GM19035 (cell line): ENCODE results near the gene UGT1A6.
"Not testable (repeated sequence)": the region's sequence is repeated elsewhere in the genome, so short reads cannot be mapped to it uniquely, and the experiment has no call there.

Experiments
- ATAC-seq: cut with Tn5 transposase; IDR thresholded peaks from one replicate; pipeline ENCODE4 v1.9.1; 2021; ENCODE audit not compliant: unreplicated experiment

UGT1A6 gene

GRCh38 chr2:233714121-233714520 is 21.4 kb downstream of the UGT1A6 start:
- ATAC-seq, result no peak

DNA sequence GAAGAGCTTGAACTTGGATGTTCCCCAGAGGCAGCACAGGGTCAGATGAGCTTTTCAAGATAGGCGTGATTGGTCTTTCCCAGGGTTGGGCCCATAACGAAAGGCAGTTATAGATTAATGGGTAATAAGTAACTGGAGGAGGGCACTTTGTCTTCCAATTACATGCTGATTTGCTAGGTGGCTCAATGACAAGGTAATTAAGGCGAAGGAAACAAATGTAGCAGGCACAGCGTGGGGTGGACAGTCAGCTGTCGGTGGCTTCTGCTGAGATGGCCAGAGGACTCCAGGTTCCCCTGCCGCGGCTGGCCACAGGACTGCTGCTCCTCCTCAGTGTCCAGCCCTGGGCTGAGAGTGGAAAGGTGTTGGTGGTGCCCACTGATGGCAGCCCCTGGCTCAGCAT is 25.9 kb downstream of the UGT1A6 start, which contains the start of gene UGT1A4:
Gene UGT1A4 (plus strand): TSS at position 185 of the 400 bp plus-strand sequence. CDS start 85 bp downstream, at position 270.
- ATAC-seq, result no peak

DNA sequence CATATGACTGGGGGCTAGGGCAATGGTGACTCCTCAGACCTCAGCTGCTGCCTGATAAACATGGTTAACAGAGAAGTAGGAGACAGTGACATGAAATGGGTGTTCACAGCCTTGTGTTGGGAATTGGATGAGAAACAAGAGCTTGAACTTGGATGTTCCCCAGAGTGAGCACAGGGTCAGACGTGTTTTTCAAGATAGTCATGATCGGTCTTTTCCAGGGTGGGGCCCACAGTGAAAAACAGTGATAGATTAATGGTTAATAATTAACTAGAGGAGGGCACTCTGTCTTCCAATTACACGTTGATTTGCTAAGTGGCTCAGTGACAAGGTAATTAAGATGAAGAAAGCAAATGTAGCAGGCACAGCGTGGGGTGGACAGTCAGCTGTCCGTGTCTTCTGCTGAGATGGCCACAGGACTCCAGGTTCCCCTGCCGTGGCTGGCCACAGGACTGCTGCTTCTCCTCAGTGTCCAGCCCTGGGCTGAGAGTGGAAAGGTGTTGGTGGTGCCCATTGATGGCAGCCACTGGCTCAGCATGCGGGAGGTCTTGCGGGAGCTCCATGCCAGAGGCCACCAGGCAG is 36.1 kb downstream of the UGT1A6 start, which contains the start of gene UGT1A3:
Gene UGT1A3 (plus strand): TSS at position 320 of the 579 bp plus-strand sequence. CDS start 85 bp downstream, at position 405.
- no peak for ATAC-seq

DNA sequence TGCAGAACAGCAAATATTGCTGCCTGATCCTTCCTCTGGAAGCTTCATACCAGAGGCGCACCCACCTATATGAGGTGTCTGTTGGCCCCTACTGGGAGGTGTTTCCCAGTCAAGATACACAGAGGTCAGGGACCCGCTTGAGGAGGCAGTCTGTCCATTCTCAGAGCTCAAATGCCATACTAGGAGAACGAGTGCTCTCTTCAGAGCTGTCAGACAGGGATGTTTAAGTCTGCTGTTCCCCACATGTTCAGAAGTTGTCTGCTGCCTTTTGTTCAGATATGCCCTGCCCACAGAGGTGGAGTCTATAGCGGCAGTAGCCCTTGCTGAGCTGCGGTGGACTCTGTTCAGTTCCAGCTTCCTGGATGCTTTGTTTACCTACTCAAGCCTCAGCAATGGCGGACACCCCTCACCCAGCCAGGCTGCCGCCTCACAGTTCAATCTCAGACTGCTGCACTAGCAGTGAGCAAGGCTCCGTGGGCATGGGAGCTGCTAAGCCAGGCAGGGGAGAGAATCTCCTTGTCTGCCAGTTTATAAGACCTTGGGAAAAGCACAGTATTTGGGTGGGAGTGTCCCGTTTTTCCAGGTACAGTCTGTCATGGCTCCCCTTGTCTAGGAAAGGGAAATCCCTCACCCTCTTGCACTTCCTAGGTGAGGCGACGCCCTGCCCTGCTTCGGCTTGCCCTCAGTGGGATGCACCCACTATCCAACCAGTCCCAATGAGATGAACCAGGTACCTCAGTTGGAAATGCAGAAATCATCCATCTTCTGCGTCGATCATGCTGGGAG is 44.4 kb downstream of the UGT1A6 start:
- not testable (repeated sequence) for ATAC-seq

GRCh38 chr2:233740870-233741269 is 48.2 kb downstream of the UGT1A6 start:
- ATAC-seq, result no peak

DNA sequence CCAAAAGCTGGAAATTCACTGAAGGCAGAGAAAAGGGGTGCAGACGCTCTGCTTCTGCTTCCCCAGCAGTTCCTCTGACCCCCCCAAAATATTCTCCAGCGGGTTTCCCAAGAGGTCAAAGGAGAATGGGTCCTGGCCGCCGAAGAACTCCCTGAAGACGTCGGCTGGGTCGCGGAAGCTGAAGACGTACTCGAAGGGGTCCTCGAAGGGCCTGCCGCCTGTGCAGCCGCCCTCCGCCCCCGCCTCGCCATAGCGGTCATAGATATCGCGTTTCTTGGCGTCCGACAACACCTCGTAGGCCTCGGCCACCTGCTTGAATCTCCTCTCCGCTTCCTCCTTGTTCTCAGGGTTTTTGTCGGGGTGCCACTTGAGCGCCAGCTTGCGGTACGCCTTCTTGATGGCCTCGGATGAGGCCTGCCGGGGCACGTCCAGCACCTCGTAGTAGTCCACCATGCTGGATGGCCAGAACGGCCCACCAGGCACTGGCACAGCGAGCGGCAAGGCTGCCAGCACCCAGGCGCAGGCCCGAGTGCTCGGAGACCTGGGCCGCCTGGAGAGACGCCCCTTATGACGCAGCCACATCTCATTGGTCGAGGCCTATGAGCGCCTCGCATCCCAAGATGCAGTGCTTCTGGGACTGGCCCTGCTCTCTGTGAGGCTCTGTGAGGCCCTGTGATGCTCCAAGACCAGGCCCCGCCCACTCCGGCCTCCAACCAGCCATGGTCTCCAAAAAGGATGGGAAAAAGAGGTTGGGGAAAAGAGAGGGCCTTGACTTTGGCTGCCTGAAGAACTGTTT is 51.0 kb downstream of the UGT1A6 start:
- ATAC-seq, result no peak

DNA sequence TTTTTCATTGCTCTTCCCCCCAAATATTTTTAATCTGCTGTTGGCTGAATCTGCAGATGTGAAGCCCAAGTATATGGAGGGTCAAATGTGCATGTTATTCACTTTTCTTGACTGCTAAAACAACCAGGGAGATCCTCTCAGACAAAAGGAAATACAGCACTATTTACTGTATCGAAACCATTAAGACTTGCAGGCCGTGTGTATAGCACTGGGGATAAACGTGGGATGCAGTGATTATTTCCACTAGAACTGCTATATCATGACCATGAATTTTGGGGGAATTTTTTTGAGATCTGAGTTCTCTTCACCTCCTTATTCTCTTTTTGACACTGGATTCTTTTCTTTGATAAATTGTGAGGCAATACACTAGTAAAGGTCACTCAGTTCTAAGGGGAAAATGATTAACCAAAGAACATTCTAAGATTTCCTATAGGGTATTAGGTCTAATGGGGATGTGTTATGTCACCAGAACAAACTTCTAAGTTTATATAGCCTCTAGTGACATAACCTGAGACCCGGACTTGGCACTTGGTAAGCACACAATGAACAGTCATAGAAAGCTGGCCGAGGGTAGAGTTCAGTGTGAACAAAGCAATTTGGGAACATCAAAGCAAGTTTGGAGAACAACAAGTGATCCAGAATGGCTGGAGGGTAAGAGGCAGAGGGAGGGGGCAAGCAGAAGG is 52.5 kb downstream of the UGT1A6 start:
- ATAC-seq, result no peak

DNA sequence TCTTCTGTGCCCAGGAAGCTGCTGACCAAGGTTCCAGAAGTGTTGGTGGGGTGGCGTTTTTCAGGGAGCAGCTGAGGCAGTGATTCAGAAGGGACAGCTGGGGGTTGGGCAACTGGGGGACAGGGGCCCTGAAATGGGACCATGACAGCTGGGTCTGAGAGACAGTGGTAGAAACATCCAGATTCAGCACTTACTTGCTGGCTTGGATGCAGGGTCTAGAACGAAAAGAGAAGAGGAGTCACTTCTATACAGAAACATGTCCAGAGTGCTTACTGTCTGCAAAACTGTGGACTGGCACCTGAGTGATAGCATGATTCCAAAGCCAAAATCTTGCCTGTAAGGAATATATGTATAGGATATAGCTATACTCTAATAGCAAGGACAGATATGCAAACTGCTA is 53.1 kb downstream of the UGT1A6 start:
- ATAC-seq, result not testable (repeated sequence)

- no peak for ATAC-seq
These were observed 54.0 kb downstream of the UGT1A6 start for GRCh38 chr2:233746475-233747282.

DNA sequence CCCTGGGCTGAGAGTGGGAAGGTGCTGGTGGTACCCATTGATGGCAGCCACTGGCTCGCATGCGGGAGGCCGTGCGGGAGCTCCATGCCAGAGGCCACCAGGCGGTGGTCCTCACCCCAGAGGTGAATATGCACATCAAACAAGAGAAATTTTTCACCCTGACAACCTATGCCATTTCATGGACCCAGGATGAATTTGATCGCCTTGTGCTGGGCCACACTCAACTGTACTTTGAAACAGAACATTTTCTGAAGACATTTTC is 54.5 kb downstream of the UGT1A6 start:
- ATAC-seq, result no peak

GRCh38 chr2:233750689-233751088 is 58.0 kb downstream of the UGT1A6 start:
- ATAC-seq, result not testable (repeated sequence)

- not testable (repeated sequence) for ATAC-seq
These were observed 58.7 kb downstream of the UGT1A6 start for GRCh38 chr2:233751212-233752009.

DNA sequence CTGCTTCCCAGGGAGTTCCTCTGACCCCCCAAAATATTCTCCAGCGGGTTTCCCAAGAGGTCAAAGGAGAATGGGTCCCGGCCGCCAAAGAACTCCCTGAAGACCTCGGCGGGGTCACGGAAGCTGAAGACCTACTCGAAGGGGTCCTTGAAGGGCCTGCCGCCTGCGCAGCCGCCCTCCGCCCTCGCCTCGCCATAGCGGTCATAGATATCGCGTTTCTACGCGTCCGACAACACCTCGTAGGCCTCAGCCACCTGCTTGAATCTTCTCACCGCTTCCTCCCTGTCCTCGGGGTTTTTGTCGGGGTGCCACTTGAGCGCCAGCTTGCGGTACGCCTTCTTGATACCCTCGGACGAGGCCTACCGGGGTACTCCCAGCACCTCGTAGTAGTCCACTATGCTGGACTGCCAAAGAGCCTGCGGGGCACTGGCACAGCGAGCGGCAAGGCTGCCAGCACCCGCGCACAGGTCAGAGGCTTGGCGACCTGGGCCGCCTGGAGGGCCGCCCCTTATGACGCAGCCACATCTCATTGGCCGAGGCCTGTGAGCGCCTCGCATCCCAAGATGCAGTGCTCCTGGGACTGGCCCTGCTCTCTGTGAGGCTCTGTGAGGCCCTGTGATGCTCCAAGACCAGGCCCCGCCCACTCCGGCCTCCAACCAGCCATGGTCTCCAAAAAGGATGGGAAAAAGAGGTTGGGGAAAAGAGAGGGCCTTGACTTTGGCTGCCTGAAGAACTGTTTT is 62.4 kb downstream of the UGT1A6 start:
- ATAC-seq, result no peak

DNA sequence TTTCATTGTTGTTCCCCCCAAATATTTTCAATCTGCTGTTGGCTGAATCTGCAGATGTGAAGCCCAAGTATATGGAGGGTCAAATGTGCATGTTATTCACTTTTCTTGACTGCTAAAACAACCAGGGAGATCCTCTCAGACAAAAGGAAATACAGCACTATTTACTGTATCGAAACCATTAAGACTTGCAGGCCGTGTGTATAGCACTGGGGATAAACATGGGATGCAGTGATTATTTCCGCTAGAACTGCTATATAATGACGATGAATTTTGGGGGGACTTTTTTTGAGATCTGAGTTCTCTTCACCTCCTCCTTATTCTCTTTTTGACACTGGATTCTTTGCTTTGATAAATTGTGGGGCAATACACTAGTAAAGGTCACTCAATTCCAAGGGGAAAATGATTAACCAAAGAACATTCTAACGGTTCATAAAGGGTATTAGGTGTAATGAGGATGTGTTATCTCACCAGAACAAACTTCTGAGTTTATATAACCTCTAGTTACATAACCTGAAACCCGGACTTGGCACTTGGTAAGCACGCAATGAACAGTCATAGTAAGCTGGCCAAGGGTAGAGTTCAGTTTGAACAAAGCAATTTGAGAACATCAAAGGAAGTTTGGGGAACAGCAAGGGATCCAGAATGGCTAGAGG is 63.9 kb downstream of the UGT1A6 start:
- ATAC-seq, result no peak

DNA sequence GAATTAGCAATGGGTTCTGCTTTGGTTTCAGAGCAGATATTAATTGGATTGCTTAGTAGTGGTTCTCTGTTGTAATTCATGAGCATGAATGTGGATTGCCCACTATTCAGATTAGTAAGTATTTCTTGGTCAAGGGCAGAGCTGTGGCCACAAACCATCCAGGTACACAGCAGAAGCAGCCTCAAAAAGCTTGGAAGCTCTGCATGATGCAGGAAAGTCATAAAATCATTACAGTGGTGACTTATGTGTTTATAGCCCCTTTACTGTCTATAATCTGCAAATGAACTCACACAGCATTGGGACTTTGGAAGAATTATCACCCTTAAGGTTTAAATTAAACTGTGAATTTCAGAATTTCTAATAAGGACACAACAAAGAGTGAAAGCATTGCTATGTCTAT is 65.5 kb downstream of the UGT1A6 start:
- ATAC-seq, result no peak

DNA sequence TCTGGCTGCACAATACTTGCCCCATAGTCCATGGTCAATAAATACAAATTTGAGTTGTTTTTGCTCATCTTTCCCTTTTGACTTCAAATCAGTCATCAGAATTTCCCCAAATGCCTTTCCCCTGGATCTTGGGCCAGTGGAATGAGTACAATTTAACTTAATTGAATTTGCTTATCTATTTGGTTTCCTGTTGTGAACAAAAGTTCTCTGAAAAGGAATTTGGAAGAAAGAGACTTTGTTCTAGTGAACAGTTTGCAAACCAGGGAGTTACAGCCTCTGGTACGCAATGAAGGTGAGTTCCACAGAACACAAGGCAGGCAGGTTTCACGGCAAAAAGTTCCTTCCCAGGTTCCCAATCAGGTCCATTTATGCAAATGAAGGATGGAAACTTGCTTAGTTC is 66.2 kb downstream of the UGT1A6 start:
- no peak for ATAC-seq

DNA sequence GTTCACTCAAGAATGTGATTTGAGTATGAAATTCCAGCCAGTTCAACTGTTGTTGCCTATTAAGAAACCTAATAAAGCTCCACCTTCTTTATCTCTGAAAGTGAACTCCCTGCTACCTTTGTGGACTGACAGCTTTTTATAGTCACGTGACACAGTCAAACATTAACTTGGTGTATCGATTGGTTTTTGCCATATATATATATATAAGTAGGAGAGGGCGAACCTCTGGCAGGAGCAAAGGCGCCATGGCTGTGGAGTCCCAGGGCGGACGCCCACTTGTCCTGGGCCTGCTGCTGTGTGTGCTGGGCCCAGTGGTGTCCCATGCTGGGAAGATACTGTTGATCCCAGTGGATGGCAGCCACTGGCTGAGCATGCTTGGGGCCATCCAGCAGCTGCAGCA is 67.4 kb downstream of the UGT1A6 start, which contains the start of gene UGT1A1:
Gene UGT1A1 (plus strand): TSS at position 228 of the 400 bp plus-strand sequence. CDS start 18 bp downstream, at position 246.
- ATAC-seq, result no peak

GRCh38 chr2:233761040-233761769 is 68.5 kb downstream of the UGT1A6 start:
- ATAC-seq, result no peak
